HG02588 (cell line): ENCODE measurements around the gene HOXA3.

Experiments
- ATAC-seq: cut with Tn5 transposase; IDR thresholded peaks from one replicate; pipeline ENCODE4 v1.9.1; 2021; ENCODE audit warnings: mild to moderate bottlenecking, moderate library complexity; ENCODE audit not compliant: unreplicated experiment

The HOXA3 gene

GRCh38 chr7:27168265-27168947, 16.0 kb upstream of the HOXA3 start:
- ATAC-seq, result no peak

GRCh38 chr7:27167916-27168264, 15.5 kb upstream of the HOXA3 start:
- ATAC-seq, result no peak

- no peak for ATAC-seq
These were observed 14.4 kb upstream of the HOXA3 start for GRCh38 chr7:27166531-27167505.

GRCh38 chr7:27165996-27166530, 13.7 kb upstream of the HOXA3 start:
- ATAC-seq, result no peak

- ATAC-seq, result no peak
These were observed 13.0 kb upstream of the HOXA3 start, which contains the start of gene HOXA9 for GRCh38 chr7:27165089-27165995. HOXA9 (minus strand) TSS chr7:27165537; CDS start chr7:27165457, 80 bp downstream.

GRCh38 chr7:27164367-27165088, 12.1 kb upstream of the HOXA3 start:
- no peak for ATAC-seq

GRCh38 chr7:27164045-27164366, 11.6 kb upstream of the HOXA3 start:
- no peak for ATAC-seq

- no peak for ATAC-seq
These were observed 11.1 kb upstream of the HOXA3 start for GRCh38 chr7:27163288-27164044.

GRCh38 chr7:27162561-27163287, 10.3 kb upstream of the HOXA3 start:
- no peak for ATAC-seq

- ATAC-seq, result no peak
These were observed 9.6 kb upstream of the HOXA3 start for GRCh38 chr7:27161721-27162560.

- ATAC-seq, result no peak
These were observed 8.9 kb upstream of the HOXA3 start for GRCh38 chr7:27161214-27161720.

GRCh38 chr7:27160546-27161213, 8.3 kb upstream of the HOXA3 start:
- ATAC-seq, result peak; percentile 54

- no peak for ATAC-seq
These were observed 7.8 kb upstream of the HOXA3 start for GRCh38 chr7:27160145-27160545.

GRCh38 chr7:27159266-27160144, 7.1 kb upstream of the HOXA3 start:
- ATAC-seq, result no peak

- ATAC-seq, result no peak
These were observed 6.3 kb upstream of the HOXA3 start for GRCh38 chr7:27158436-27159265.
